Femur (tissue), 1 donor: Measurements from ENCODE around the gene TNFRSF25.
"Not testable (repeated sequence)": the region's sequence is repeated elsewhere in the genome, so short reads cannot be mapped to it uniquely, and the experiment has no call there.

ENCODE experiments used
- DNase-seq: peaks from one replicate; pipeline ENCODE4 v3.0.0-alpha.2; 2017

The TNFRSF25 gene

GRCh38 chr1:6429660-6430411 lies 36.1 kb downstream of the TNFRSF25 start:
- DNase-seq = not testable (repeated sequence)

DNA sequence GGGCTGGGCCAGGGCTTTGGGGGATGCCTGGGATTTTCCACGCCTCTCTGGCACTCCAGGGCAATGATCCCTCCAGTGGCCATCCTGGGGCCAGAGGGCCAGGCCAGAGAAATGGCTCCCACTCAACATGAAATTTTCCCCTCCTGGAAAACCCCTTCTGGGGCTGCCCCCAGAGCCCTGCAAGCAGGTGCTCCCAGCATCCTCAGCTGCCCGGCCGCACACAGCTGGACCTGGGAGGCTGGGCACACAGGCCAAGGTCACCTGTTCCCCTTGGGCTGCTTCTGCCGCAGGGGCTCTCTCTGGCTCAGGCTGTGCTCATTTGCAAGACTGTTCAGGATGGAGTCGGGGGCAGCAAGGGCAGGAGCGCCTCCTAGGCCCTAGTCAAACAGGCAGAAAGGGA lies 37.5 kb downstream of the TNFRSF25 start:
- not testable (repeated sequence) for DNase-seq

DNA sequence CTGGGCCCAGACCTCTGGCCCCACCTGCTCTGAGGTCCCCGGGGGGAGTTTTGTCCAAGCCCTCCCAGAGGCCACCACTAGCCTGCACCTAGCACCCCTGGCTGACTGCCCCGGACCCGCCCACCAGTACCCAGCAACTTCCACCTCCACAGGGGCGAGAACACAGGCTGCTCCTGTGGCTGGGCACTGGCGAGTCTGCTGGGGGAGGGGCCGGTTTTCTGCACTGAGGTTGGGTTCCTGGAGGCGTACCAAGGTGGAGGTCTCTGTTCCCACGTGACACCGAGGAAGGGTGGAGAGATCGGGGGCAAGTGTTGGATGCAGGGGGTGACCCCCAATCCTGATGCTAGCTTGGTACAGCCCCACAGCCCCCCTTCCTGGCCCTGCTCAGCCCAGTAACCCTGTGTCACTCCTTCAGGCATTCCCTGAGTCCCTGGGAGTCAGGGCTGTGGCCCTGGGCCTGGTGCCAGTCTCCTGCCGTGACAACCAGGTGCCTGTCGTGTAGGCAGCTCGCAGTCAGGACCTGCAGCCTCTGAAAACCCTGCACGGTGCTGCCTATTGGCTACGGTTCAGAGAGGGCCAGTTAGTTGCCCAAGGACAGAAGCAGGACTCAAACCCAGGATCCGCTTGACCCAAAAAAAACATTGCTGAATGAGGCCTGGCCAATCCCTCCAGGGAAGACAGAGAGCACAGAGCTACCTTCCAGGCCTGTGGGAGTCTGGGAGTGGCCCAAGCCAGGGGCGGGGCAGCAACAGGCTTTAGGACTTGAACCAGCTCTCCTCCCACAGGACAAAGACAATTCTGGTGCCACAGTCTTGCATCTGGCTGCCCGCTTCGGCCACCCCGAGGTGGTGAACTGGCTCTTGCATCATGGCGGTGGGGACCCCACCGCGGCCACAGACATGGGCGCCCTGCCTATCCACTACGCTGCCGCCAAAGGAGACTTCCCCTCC lies 38.3 kb downstream of the TNFRSF25 start:
- no peak for DNase-seq

- no peak for DNase-seq
Observed at GRCh38 chr1:6426972-6427350, 39.0 kb downstream of the TNFRSF25 start.

GRCh38 chr1:6426277-6426971 lies 39.5 kb downstream of the TNFRSF25 start:
- no peak for DNase-seq

GRCh38 chr1:6425658-6426057 lies 40.3 kb downstream of the TNFRSF25 start:
- no peak for DNase-seq

- DNase-seq = no peak
Observed at GRCh38 chr1:6424619-6425593, 41.1 kb downstream of the TNFRSF25 start, which contains the start of gene ESPN. TSS of gene ESPN (plus strand) at chr1:6424776. CDS start at chr1:6424956, 180 bp downstream.

DNA sequence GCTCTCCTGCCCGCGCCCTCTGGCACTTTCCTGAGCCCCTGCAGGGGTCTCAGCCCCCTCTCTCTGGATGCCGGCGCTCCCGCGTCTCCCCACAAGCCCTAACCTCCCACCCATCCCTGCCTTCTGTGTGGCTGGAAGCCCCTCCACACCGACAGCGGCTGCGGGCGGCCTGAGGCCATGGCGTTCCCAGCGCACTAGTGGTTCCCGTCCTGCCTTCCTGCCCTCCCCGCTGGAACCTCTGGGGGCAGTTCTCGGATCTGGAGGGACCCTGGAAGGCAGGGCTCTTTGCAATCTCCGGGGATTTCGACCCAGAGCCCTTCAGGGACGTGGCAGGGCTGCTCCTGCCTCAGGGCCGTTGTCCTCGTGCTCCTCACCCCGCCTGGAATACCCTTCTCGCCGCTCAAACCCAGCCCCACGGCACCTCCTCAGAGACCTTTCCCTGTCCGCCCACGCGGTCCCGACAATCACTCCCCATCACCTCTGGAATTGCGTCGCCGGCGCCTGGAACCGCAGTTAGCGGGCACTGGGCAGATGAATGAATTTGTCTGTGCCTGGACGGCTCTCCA lies 41.9 kb downstream of the TNFRSF25 start:
- DNase-seq = no peak

GRCh38 chr1:6423321-6423999 lies 42.5 kb downstream of the TNFRSF25 start:
- no peak for DNase-seq

DNA sequence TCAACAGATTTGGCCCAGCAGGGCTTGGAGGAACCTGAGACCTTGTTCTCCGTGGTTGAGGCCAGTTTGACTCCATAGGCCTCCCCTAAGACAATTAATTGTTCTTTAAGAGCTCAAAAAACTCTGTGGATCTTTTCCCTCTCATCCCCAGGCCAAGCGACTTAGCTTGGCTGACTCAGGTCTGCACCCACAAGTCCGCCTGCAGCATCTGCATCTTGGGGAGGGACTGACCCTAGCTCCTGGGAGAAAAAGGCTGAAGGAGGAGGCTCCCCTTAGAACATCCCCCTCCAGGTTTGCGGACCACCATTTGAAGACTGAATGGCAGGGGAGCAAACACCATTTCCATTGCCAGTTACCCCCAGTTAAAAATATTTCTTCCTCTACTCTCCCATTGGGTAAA lies 44.7 kb downstream of the TNFRSF25 start:
- no peak for DNase-seq

DNA sequence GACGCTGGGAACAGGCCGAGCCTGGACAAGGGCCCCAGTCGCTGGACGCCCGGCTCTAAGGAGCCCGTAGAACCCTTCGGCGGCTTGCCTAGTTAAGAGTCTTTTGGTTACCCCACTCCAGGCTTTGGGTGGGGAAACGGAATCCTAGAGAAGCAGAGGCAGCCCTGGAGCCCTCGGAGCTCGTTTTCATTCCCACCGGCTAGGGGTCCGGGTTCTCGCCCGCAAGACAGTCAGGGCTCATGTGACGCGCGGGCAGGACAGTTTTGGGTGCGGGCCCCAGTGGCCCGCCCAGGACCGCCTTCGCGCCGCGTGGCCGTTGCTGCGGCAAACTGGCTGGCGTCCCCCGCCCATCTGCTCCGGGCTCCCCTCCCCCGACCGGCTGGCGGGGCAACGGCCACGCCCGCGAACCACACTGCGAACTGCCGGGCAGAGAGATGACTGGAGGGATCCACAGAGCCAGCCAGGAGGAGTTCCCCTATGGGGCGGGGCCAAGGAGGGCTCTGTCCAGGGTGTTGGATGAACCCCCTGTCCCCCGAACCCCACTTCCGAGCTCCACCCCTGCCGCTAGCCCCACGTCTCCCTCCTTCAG lies 45.4 kb downstream of the TNFRSF25 start:
- peak; percentile 58 for DNase-seq

DNA sequence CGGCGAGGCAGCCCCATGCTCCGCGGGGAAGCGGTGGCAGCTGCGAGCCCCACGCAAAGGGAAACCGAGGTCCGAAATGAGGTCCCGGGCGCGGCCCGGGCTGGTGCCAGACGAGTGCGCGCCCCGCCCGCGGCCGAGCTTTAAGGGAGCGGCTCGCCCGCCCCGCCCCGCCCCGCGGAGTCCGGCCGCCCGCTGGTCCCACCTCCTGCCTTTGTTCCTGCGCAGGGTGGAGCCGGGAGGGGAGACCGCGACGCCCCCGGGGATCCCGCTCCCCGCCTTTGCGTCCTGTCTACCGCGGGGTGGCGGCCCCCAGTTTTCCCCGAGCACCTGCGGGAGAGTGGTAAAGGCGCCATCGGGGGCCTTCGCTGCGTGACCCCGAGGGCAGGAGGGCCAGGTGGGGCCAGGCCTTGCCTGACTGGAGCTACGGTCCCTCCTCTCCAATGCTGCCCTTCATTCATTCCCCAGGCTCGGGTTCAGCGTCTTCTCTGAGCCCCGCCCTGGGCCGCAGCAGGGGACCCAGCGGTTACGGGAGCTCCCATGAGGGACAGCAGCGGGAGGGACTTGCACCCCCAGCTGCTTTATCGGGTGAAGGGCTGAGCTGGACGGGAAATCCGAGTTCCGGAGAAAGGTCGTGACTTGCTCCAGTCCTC lies 46.0 kb downstream of the TNFRSF25 start, which contains the start of gene HES2:
Gene HES2, minus strand, starts transcription at position 116 of the 650 bp plus-strand sequence. Its CDS starts 99 bp downstream, at position 17.
- DNase-seq = no peak

- DNase-seq = no peak
Observed at GRCh38 chr1:6419397-6419803, 46.6 kb downstream of the TNFRSF25 start.

DNA sequence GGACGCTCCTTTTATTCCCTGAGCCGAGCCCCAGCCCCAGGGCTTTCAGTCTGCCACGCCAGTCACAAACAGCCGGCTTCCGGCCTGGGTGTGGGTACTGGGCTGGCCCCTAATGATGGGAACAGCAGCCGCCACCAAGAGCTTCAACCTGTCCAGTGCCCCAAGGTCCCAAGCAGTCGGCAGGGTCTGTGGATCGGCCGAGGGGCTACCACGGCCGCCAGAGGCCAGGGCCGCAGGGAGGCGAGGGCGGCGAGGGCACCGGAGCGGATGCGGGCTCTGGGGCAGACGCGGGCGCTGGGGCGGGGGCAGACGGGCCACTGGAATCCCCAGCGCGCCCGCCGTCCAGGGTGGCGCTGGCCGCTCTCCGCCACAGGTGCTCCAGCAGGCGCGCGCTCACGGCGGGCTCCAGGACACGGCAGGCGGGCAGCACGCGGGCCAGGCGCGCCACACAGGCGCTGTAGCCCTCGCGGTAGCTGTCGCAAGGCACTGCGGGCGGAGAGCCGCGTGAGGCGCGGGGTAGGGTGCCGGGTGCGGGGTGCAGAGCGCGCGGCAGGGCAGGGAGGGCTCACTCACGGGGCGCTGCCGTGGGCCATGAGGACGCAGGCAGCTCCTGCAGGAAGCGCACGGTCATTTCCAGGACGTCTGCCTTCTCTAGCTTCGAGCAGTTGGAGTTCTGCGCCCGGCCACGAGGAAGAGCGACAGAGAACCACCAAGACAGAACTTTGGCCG lies 47.1 kb downstream of the TNFRSF25 start:
- DNase-seq = no peak

DNA sequence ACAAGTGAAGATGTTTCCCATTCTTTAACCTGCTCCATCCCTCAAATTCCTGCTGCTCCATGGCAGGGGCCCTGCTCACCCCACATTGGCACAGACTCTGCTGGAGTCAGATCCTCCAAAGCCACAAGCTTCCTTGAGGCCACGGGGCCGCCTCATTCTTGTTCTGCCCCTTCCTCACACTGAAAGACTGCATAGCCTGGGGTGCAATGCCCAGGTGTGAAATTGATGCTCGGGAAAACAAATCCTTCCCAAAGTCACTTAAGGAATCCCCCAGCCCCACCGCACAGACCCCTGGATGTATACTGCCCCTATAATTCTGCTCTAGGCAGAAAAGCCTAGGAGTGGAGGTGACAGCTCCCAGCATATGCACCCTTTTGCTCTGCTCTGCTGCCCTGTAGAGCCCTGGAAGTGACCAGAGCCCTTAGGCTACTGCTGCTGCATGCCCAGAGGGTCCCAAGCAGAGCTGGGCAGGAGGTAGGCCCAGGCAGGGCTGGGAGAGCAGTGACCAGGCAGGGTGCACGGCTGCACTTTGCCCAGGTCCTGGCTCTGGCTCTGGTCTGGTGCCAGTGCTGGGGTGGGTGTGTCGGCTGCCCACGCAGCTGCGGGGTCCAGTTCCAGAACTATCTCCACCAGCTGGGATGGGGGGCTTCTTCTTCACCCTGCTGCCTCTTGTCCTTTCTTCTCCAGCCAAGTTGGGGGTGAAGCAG lies 47.9 kb downstream of the TNFRSF25 start:
- DNase-seq = no peak

GRCh38 chr1:6416906-6417305 lies 49.1 kb downstream of the TNFRSF25 start:
- no peak for DNase-seq

DNA sequence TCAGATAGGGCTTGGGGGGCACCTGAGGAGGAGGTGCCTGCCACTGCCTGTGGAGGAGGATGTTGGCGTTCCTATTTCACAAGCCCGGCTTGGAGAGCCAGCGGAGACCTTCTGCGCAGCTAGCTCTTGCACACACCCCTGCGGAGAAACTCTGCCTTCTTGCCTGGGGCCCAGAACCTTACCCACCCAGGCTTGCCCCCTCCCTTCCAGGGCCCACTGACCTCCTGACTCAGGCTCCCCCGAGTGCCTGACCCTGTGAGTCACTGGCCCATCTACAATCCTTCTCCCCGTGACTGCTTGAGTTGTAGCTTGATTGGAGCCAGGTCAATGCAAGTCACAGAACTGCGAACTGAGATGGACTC lies 49.7 kb downstream of the TNFRSF25 start:
- no peak for DNase-seq

- no peak for DNase-seq
Observed at GRCh38 chr1:6414881-6415626, 50.9 kb downstream of the TNFRSF25 start.
